SK-N-SH (cell line): ENCODE measurements around the gene AMFR.

ENCODE experiments used
- CHD2 ChIP-seq: fragments of 150-350 bp; IDR thresholded peaks from 2 replicates; pipeline ENCODE4 v1.6.1; 2018; ENCODE audit warnings: low read length; ENCODE audit not compliant: partially characterized antibody
- CTCF ChIP-seq: fragments of 200-600 bp; sonication (generic); IDR thresholded peaks from 2 replicates; pipeline ENCODE4 v1.6.1; 2017; ENCODE audit warnings: antibody characterized with exemption, mild to moderate bottlenecking, moderate library complexity
- FOSL2 ChIP-seq: IDR thresholded peaks from 2 replicates; pipeline ENCODE4 v1.4.0; 2012; ENCODE audit warnings: low read depth, mild to moderate bottlenecking, moderate library complexity, borderline replicate concordance
- FOXM1 ChIP-seq: IDR thresholded peaks from 2 replicates; pipeline ENCODE4 v1.4.0; 2012; ENCODE audit warnings: low read depth, mild to moderate bottlenecking
- MAX ChIP-seq: IDR thresholded peaks from 2 replicates; pipeline ENCODE4 v1.4.0; 2012; ENCODE audit warnings: low read depth
- MXI1 ChIP-seq: IDR thresholded peaks from 2 replicates; pipeline ENCODE4 v1.6.1; 2012; ENCODE audit warnings: mild to moderate bottlenecking, low read depth, low read length, improper control_type of control experiment
- PBX3 ChIP-seq: IDR thresholded peaks from 2 replicates; pipeline ENCODE4; 2012
- POLR2AphosphoS5 ChIP-seq: IDR thresholded peaks from 2 replicates; pipeline ENCODE4 v1.6.1; 2012; ENCODE audit warnings: low read depth, low read length
- RAD21 ChIP-seq: IDR thresholded peaks from 2 replicates; pipeline ENCODE4 v1.6.1; 2012; ENCODE audit warnings: mild to moderate bottlenecking, low read length
- REST ChIP-seq: IDR thresholded peaks from 2 replicates; pipeline ENCODE4 v1.6.1; 2012; ENCODE audit warnings: mild to moderate bottlenecking, low read depth, low read length, moderate library complexity
- RFX5 ChIP-seq: IDR thresholded peaks from 2 replicates; pipeline ENCODE4 v1.6.1; 2012; ENCODE audit warnings: mild to moderate bottlenecking, improper control_type of control experiment, low read length
- SMC3 ChIP-seq: IDR thresholded peaks from 2 replicates; pipeline ENCODE4 v1.6.1; 2012; ENCODE audit warnings: low read depth, low read length, improper control_type of control experiment
- USF1 ChIP-seq: IDR thresholded peaks from 2 replicates; pipeline ENCODE4 v1.4.0; 2012; ENCODE audit warnings: low read depth, borderline replicate concordance
- USF2 ChIP-seq: fragments of 150-350 bp; IDR thresholded peaks from 2 replicates; pipeline ENCODE4 v1.6.1; 2017; ENCODE audit warnings: antibody characterized with exemption, low read length, low read depth, borderline replicate concordance

GRCh38 chr16:56421976-56422669 lies 3.2 kb downstream of the AMFR start:
- TF ChIP-seq CTCF (no peak), RAD21 (no peak), MAX (no peak), MXI1 (no peak), REST (no peak), POLR2AphosphoS5 (no peak), FOSL2 (no peak), CHD2 (no peak), USF1 (no peak), SMC3 (no peak), USF2 (no peak), RFX5 (no peak), PBX3 (no peak), FOXM1 (no peak)
